ENCODE data around the gene NRCAM. TPM values are rescaled to one million over a fixed set of nuclear protein-coding genes. Genes with fewer than 3 reads are reported as not detected.
"Not testable (repeated sequence)": the region's sequence is repeated elsewhere in the genome, so short reads cannot be mapped to it uniquely, and the experiment has no call there.

NRCAM gene
- total RNA-seq, 1 donor = 1.5 TPM

GRCh38 chr7:108270385-108271015, 185.7 kb downstream of the NRCAM start:
- no peaks in the 10 kb centered on the region for H3K9me3 ChIP-seq (ENCODE audit: low read depth, low read length)
- no peaks in the 10 kb centered on the region for H3K4me1 ChIP-seq (ENCODE audit: insufficient read depth, low read length)
- no peaks in the 10 kb centered on the region for H3K27me3 ChIP-seq (ENCODE audit: insufficient read depth, low read length)
- no peak overlapping the region for H3K4me3 ChIP-seq (ENCODE audit: low read length)

GRCh38 chr7:108268200-108268820, 187.9 kb downstream of the NRCAM start:
- no peak overlapping the region for H3K4me3 ChIP-seq (ENCODE audit: low read length)
- no peaks in the 10 kb centered on the region for H3K27me3 ChIP-seq (ENCODE audit: insufficient read depth, low read length)
- H3K4me1 ChIP-seq (ENCODE audit: insufficient read depth, low read length) = no peaks in the 10 kb centered on the region
- H3K9me3 ChIP-seq (ENCODE audit: low read depth, low read length) = no peaks in the 10 kb centered on the region

DNA sequence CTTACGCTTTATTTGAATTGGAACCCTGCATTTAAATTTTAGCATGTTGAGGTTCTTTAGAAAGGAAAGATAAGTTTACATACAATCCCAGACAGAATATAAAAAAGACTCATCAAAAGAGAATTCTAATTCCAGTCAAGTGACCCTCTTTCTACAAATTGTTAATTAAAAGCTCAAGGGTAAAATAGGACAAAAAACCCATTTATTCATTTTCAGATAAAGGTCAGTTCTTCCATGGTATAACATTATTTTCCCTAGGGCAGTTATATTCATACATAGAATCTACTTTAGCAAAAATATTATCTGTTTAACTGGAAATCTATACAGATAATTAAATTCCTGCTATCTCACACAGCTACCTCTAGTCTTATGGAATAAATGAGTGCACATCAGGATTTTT, 188.6 kb downstream of the NRCAM start:
- H3K4me3 ChIP-seq (ENCODE audit: low read length) = no peak overlapping the region
- H3K4me1 ChIP-seq (ENCODE audit: insufficient read depth, low read length) = no peaks in the 10 kb centered on the region
- no peaks in the 10 kb centered on the region for H3K9me3 ChIP-seq (ENCODE audit: low read depth, low read length)
- no peaks in the 10 kb centered on the region for H3K27me3 ChIP-seq (ENCODE audit: insufficient read depth, low read length)

- H3K4me3 ChIP-seq (ENCODE audit: low read length) = no peak overlapping the region
- no peaks in the 10 kb centered on the region for H3K4me1 ChIP-seq (ENCODE audit: insufficient read depth, low read length)
- no peaks in the 10 kb centered on the region for H3K9me3 ChIP-seq (ENCODE audit: low read depth, low read length)
- H3K27me3 ChIP-seq (ENCODE audit: insufficient read depth, low read length) = no peaks in the 10 kb centered on the region
Observed at GRCh38 chr7:108266491-108266890, 189.7 kb downstream of the NRCAM start.

DNA sequence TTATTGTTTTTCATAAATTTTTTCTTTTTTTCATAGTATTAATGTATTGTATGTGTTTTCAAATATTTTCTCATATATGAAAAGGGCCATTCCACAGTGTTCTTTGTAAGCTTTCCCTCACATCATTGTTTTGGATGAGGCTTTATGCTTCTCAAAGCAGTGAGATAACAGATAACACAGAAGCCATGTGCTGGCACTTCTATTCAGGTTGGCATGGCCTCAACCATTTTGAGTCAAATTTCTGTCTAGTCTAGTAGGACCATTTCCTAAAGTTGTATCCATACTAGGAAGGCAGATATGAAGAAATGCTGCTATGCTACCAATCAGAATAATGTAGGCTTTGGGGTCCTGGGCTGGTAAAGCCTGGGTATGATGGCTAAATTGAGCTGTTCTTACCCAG, 190.2 kb downstream of the NRCAM start:
- Histone ChIP-seq H3K9me3 (ENCODE audit: low read depth, low read length) (no peaks in the 10 kb centered on the region), H3K4me3 (ENCODE audit: low read length) (no peak overlapping the region), H3K4me1 (ENCODE audit: insufficient read depth, low read length) (no peaks in the 10 kb centered on the region), H3K27me3 (ENCODE audit: insufficient read depth, low read length) (no peaks in the 10 kb centered on the region)

- H3K4me3 ChIP-seq (ENCODE audit: low read length) = no peak overlapping the region
- H3K9me3 ChIP-seq (ENCODE audit: low read depth, low read length) = no peaks in the 10 kb centered on the region
- no peaks in the 10 kb centered on the region for H3K27me3 ChIP-seq (ENCODE audit: insufficient read depth, low read length)
Observed at GRCh38 chr7:108265007-108265406, 191.2 kb downstream of the NRCAM start.

GRCh38 chr7:108263425-108263824, 192.8 kb downstream of the NRCAM start:
- H3K27me3 ChIP-seq (ENCODE audit: insufficient read depth, low read length) = no peaks in the 10 kb centered on the region
- no peak overlapping the region for H3K4me3 ChIP-seq (ENCODE audit: low read length)
- no peaks in the 10 kb centered on the region for H3K4me1 ChIP-seq (ENCODE audit: insufficient read depth, low read length)
- H3K9me3 ChIP-seq (ENCODE audit: low read depth, low read length) = no peaks in the 10 kb centered on the region

More at GRCh38 chr7:108265007-108265406, 191.2 kb downstream of the NRCAM start:
- no peaks in the 10 kb centered on the region for H3K4me1 ChIP-seq (ENCODE audit: insufficient read depth, low read length)

GRCh38 chr7:108261560-108262255, 194.5 kb downstream of the NRCAM start:
- Histone ChIP-seq H3K27me3 (ENCODE audit: insufficient read depth, low read length) (no peaks in the 10 kb centered on the region), H3K4me3 (ENCODE audit: low read length) (no peak overlapping the region), H3K9me3 (ENCODE audit: low read depth, low read length) (no peaks in the 10 kb centered on the region), H3K4me1 (ENCODE audit: insufficient read depth, low read length) (no peaks in the 10 kb centered on the region)

- not testable (repeated sequence) for H3K9me3 ChIP-seq (ENCODE audit: low read depth, low read length); H3K27me3 ChIP-seq (ENCODE audit: insufficient read depth, low read length); H3K4me1 ChIP-seq (ENCODE audit: insufficient read depth, low read length); H3K4me3 ChIP-seq (ENCODE audit: low read length)
Observed at GRCh38 chr7:108259447-108259846, 196.8 kb downstream of the NRCAM start.

DNA sequence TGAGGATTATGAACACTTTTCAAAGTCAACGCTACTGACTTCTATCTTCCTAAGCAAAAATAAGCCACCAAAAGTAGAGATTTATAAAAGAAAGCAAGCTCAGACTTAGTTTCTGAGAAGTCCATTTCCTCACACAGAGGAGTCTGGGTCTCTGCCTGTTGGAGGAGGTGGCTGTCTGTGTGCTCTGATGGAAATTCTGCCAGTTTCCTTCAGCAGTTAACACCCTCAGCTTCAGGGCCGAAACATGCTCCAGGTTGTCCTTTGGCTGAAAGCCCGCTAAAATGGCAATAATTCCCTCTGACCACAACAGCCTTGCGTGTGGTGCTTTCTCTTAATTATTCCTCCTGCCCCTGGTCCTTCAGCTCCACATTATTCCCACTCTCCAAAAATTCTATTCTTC, 198.3 kb downstream of the NRCAM start:
- Histone ChIP-seq H3K27me3 (ENCODE audit: insufficient read depth, low read length) (no peaks in the 10 kb centered on the region), H3K4me1 (ENCODE audit: insufficient read depth, low read length) (no peaks in the 10 kb centered on the region), H3K9me3 (ENCODE audit: low read depth, low read length) (no peaks in the 10 kb centered on the region), H3K4me3 (ENCODE audit: low read length) (no peak overlapping the region)

DNA sequence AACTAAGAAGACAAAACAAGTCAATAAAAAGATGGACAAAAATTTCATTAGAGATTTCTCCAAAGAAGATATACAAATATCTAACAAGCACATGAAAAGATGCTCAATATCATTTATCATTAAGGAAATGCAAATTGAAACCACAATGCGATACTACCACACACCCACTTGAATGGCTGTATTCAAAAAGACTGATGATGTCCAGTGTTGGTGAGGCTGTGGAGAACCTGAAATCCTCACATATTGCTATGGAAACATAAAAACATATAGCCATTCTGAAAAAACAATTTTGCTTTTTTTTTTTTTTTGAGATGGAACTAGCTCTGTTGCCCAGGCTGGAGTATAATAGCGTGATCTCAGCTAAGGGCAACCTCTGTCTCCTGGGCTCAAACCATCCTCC, 202.0 kb downstream of the NRCAM start:
- no peak overlapping the region for H3K4me3 ChIP-seq (ENCODE audit: low read length)
- H3K27me3 ChIP-seq (ENCODE audit: insufficient read depth, low read length) = no peaks in the 10 kb centered on the region
- no peaks in the 10 kb centered on the region for H3K9me3 ChIP-seq (ENCODE audit: low read depth, low read length)
- no peaks in the 10 kb centered on the region for H3K4me1 ChIP-seq (ENCODE audit: insufficient read depth, low read length)

GRCh38 chr7:108253275-108254044, 202.8 kb downstream of the NRCAM start:
- no peaks in the 10 kb centered on the region for H3K4me1 ChIP-seq (ENCODE audit: insufficient read depth, low read length)
- H3K27me3 ChIP-seq (ENCODE audit: insufficient read depth, low read length) = no peaks in the 10 kb centered on the region
- H3K4me3 ChIP-seq (ENCODE audit: low read length) = no peak overlapping the region
- no peaks in the 10 kb centered on the region for H3K9me3 ChIP-seq (ENCODE audit: low read depth, low read length)

DNA sequence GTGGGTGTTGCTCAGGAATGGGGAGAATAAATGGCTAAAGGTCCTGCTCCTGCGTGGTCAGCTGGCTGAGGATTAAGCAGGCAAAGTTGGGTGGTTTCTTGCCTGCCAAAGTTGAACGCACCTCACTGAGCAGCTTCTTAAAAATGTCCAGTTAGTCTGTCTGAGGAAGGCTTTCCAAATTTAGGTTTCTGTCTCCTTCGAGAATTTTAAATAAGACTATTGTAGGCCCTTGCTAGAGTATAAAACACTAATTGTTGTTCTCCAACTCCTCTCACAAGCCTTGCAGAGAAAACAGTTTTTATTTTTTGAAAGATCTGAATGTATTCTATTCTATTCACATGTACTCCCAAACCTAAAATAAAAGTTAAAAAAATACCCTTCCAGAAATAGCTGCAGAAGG, 204.1 kb downstream of the NRCAM start:
- Histone ChIP-seq H3K4me1 (ENCODE audit: insufficient read depth, low read length) (no peaks in the 10 kb centered on the region), H3K4me3 (ENCODE audit: low read length) (no peak overlapping the region), H3K9me3 (ENCODE audit: low read depth, low read length) (no peaks in the 10 kb centered on the region), H3K27me3 (ENCODE audit: insufficient read depth, low read length) (no peaks in the 10 kb centered on the region)

- H3K4me3 ChIP-seq (ENCODE audit: low read length) = no peak overlapping the region
- H3K9me3 ChIP-seq (ENCODE audit: low read depth, low read length) = no peaks in the 10 kb centered on the region
- no peaks in the 10 kb centered on the region for H3K4me1 ChIP-seq (ENCODE audit: insufficient read depth, low read length)
- no peaks in the 10 kb centered on the region for H3K27me3 ChIP-seq (ENCODE audit: insufficient read depth, low read length)
Observed at GRCh38 chr7:108251700-108252099, 204.5 kb downstream of the NRCAM start.

DNA sequence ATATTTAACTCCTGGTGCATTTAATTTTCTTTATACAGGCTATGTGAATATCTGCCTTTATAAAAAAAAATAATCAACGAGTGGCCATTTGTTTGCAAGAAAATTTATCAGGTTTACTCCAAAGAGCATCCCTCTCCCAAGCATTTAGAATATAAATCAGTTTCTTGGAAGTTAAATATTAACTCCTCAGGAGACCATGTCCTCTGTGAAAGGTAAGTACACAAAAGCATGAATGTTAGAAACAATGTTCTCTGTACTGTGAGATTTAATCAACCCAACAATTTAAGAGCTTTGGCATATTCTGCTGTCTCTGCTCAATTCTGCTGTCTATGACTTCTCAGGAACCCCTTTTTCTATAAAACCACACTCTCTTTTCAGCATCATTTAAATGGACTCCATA, 206.8 kb downstream of the NRCAM start:
- Histone ChIP-seq H3K4me3 (ENCODE audit: low read length) (no peak overlapping the region), H3K9me3 (ENCODE audit: low read depth, low read length) (no peaks in the 10 kb centered on the region), H3K4me1 (ENCODE audit: insufficient read depth, low read length) (no peaks in the 10 kb centered on the region), H3K27me3 (ENCODE audit: insufficient read depth, low read length) (no peaks in the 10 kb centered on the region)

Data from mononuclear cell (primary cell).